MCF 10A (cell line): ENCODE measurements around the gene AATK. TPM values are rescaled to one million over a fixed set of nuclear protein-coding genes. Genes with fewer than 3 reads are reported as not detected.

Experiments
- BruUV-seq: library from RNA; stranded (reverse); fragments of 400-500 nt; replicated peaks from 2 replicates; lab custom pipeline; 2021; lab: Mats Ljungman, UMichigan
- CTCF ChIA-PET: fragments of 300-600 bp; sonication (Branson Sonifier 250); formaldehyde crosslinking; extraction: SDS; loops from one replicate; lab custom pipeline; 2021; ENCODE audit warnings: antibody characterized with exemption, inconsistent platforms; lab: Yijun Ruan, JAX
- POLR2A ChIA-PET: fragments of 300-600, 350-650 bp; sonication (Branson Sonifier 250); formaldehyde crosslinking; extraction: SDS; loops from one replicate; lab custom pipeline; 2020; ENCODE audit warnings: antibody characterized with exemption, inconsistent platforms; lab: Yijun Ruan, JAX
- DNase-seq: peaks from one replicate; pipeline ENCODE4 v3.0.0-alpha.2; 2018; ENCODE audit not compliant: unreplicated experiment
- H3K27ac Mint-ChIP-seq: one replicate; pipeline ENCODE4 v1.8.0; 2022; ENCODE audit warnings: mild to moderate bottlenecking, low read depth, mixed read lengths; ENCODE audit not compliant: unreplicated experiment
- H3K27me3 Mint-ChIP-seq: one replicate; pipeline ENCODE4 v1.8.0; 2022; ENCODE audit warnings: mixed read lengths; ENCODE audit not compliant: insufficient read depth, unreplicated experiment
- H3K36me3 Mint-ChIP-seq: one replicate; pipeline ENCODE4 v1.8.0; 2022; ENCODE audit warnings: mild to moderate bottlenecking, moderate library complexity, mixed read lengths; ENCODE audit not compliant: insufficient read depth, unreplicated experiment
- H3K4me1 Mint-ChIP-seq: one replicate; pipeline ENCODE4 v1.8.0; 2022; ENCODE audit warnings: mixed read lengths; ENCODE audit not compliant: insufficient read depth, unreplicated experiment
- H3K4me3 Mint-ChIP-seq: one replicate; pipeline ENCODE4 v1.8.0; 2022; ENCODE audit warnings: mild to moderate bottlenecking, moderate library complexity, mixed read lengths; ENCODE audit not compliant: unreplicated experiment
- H3K9me3 Mint-ChIP-seq: one replicate; pipeline ENCODE4 v1.8.0; 2022; ENCODE audit warnings: mixed read lengths; ENCODE audit not compliant: unreplicated experiment
- intact Hi-C: fragments of 100-400 bp; cut with micrococcal nuclease; formaldehyde crosslinking; loops from 2 replicates; pipeline ENCODE4 v1.14.1; 2022
- total RNA-seq: library from RNA; stranded (reverse); gene quantifications from 2 replicates; pipeline ENCODE4 v1.2.3, GENCODE V29; 2022
- TF ChIP-seq, protein P1 (sequence below): fragments of 200-600 bp; IDR thresholded peaks from one replicate; pipeline ENCODE4 v1.8.0; 2022; ENCODE audit warnings: antibody characterized with exemption, mild to moderate bottlenecking; ENCODE audit not compliant: unreplicated experiment

The AATK gene
- total RNA-seq, 1 experiment from 2014 or later: 1.4 TPM

GRCh38 chr17:81189016-81189415 lies 23.0 kb upstream of the AATK start:
- BruUV-seq: no TSS peak
- H3K9me3 Mint-ChIP-seq: no peaks in the 10 kb centered on the region
- H3K27ac Mint-ChIP-seq: no peak overlapping the region
- intact Hi-C loops: no loop called here
- no peak for DNase-seq
- CTCF ChIA-PET: interaction anchor here (0.8 to 1.5 kb wide), 2 partner anchors 201 to 296 kb away, joined by 3 read pairs; no protein-coding TSS in a partner anchor
- TF ChIP-seq, protein P1, sequence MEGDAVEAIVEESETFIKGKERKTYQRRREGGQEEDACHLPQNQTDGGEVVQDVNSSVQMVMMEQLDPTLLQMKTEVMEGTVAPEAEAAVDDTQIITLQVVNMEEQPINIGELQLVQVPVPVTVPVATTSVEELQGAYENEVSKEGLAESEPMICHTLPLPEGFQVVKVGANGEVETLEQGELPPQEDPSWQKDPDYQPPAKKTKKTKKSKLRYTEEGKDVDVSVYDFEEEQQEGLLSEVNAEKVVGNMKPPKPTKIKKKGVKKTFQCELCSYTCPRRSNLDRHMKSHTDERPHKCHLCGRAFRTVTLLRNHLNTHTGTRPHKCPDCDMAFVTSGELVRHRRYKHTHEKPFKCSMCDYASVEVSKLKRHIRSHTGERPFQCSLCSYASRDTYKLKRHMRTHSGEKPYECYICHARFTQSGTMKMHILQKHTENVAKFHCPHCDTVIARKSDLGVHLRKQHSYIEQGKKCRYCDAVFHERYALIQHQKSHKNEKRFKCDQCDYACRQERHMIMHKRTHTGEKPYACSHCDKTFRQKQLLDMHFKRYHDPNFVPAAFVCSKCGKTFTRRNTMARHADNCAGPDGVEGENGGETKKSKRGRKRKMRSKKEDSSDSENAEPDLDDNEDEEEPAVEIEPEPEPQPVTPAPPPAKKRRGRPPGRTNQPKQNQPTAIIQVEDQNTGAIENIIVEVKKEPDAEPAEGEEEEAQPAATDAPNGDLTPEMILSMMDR: no peak
- no peak overlapping the region for H3K4me3 Mint-ChIP-seq
- H3K36me3 Mint-ChIP-seq: peaks cover 5% of the 10 kb centered on the region
- peaks cover 13% of the 10 kb centered on the region for H3K27me3 Mint-ChIP-seq
- peaks cover 5% of the 10 kb centered on the region for H3K4me1 Mint-ChIP-seq
- POLR2A ChIA-PET: no interaction called here

DNA sequence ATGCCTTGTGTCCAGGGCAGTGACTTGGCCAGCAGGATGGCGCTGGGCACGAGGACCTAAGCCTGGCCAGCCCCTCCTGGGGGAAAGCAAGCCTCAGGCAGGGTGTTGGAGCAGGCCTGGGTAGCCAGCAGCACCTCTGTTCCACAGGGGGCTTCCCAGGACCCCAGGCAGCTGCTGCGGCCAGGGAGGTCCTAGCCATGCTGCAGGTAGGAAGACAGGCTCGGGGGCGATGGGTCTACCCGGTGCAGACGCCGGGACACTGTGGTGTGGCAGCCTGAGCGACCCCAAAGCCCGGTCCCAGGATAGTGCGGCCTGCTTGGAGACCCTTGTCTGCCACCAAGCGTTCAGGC lies 22.4 kb upstream of the AATK start:
- no TSS peak for BruUV-seq
- H3K4me3 Mint-ChIP-seq: no peak overlapping the region
- no peak for DNase-seq
- peaks cover 17% of the 10 kb centered on the region for H3K27me3 Mint-ChIP-seq
- H3K9me3 Mint-ChIP-seq: no peaks in the 10 kb centered on the region
- TF ChIP-seq, protein P1: no peak
- CTCF ChIA-PET: interaction anchor here (0.8 to 1.5 kb wide), 2 partner anchors 200 to 297 kb away, joined by 3 read pairs; no protein-coding TSS in a partner anchor
- POLR2A ChIA-PET: no interaction called here
- peaks cover 5% of the 10 kb centered on the region for H3K4me1 Mint-ChIP-seq
- no peak overlapping the region for H3K27ac Mint-ChIP-seq
- intact Hi-C loops: no loop called here
- H3K36me3 Mint-ChIP-seq: peaks cover 5% of the 10 kb centered on the region

GRCh38 chr17:81187586-81188490 lies 21.8 kb upstream of the AATK start:
- intact Hi-C loops: no loop called here
- TF ChIP-seq, protein P1: no peak
- H3K9me3 Mint-ChIP-seq: no peaks in the 10 kb centered on the region
- no TSS peak for BruUV-seq
- CTCF ChIA-PET: interaction anchor here (0.6 to 1.5 kb wide), 4 partner anchors 11 to 297 kb away, joined by 3 to 4 read pairs (median 3); no protein-coding TSS in a partner anchor
- no peak for DNase-seq
- peaks cover 17% of the 10 kb centered on the region for H3K27me3 Mint-ChIP-seq
- POLR2A ChIA-PET: no interaction called here
- H3K4me1 Mint-ChIP-seq: peaks cover 5% of the 10 kb centered on the region
- H3K36me3 Mint-ChIP-seq: peaks cover 5% of the 10 kb centered on the region
- H3K4me3 Mint-ChIP-seq: no peak overlapping the region
- no peak overlapping the region for H3K27ac Mint-ChIP-seq

- Mint-ChIP-seq H3K9me3 (no peaks in the 10 kb centered on the region), H3K27me3 (peaks cover 17% of the 10 kb centered on the region), H3K36me3 (peaks cover 5% of the 10 kb centered on the region), H3K4me1 (peaks cover 5% of the 10 kb centered on the region), H3K4me3 (no peak overlapping the region), H3K27ac (no peak overlapping the region)
- CTCF ChIA-PET: interaction anchor here (0.6 to 0.9 kb wide), 3 partner anchors 12 to 33 kb away, joined by 3 to 4 read pairs (median 3); no protein-coding TSS in a partner anchor
- no peak for DNase-seq
- intact Hi-C loops: no loop called here
- TF ChIP-seq, protein P1: no peak
- BruUV-seq: no TSS peak
- POLR2A ChIA-PET: no interaction called here
Observed at GRCh38 chr17:81187120-81187519, 21.1 kb upstream of the AATK start.
